Mesendoderm (in vitro differentiated cells): ENCODE data around the gene SYDE1.
A peak's percentile ranks its signal among the peaks of the same experiment; 100 is the strongest.

Experiments used
- DNase-seq: peaks from one replicate; pipeline ENCODE4 v3.0.0; 2013
- H2AK5ac ChIP-seq: 2 replicates; pipeline ENCODE4 v1.6.1; 2013; ENCODE audit warnings: low read length, inconsistent platforms
- H2BK120ac ChIP-seq: 2 replicates; pipeline ENCODE4 v1.6.1; 2013; ENCODE audit warnings: low read depth, mild to moderate bottlenecking, low read length, moderate library complexity, mixed read lengths
- H2BK15ac ChIP-seq: replicated peaks from 2 replicates; pipeline ENCODE4 v1.6.1; 2013; ENCODE audit warnings: low read depth, mild to moderate bottlenecking, moderate library complexity
- H2BK5ac ChIP-seq: 2 replicates; pipeline ENCODE4 v1.6.1; 2013; ENCODE audit warnings: low read length, inconsistent platforms
- H3K18ac ChIP-seq: 2 replicates; pipeline ENCODE4 v1.6.1; 2013; ENCODE audit warnings: mild to moderate bottlenecking, low read length, mixed read lengths
- H3K23ac ChIP-seq: one replicate; pipeline ENCODE4 v1.6.1; 2013; ENCODE audit warnings: low read length
- H3K27ac ChIP-seq: 2 replicates; pipeline ENCODE4 v1.5.1; 2013; ENCODE audit warnings: low read depth, mild to moderate bottlenecking, inconsistent platforms, low read length, moderate library complexity
- H3K27me3 ChIP-seq: 2 replicates; pipeline ENCODE4 v1.6.1; 2013; ENCODE audit warnings: low read length, control low read depth, mild to moderate bottlenecking, inconsistent platforms; ENCODE audit not compliant: insufficient read depth, poor library complexity
- H3K36me3 ChIP-seq: 2 replicates; pipeline ENCODE4 v1.6.1; 2013; ENCODE audit warnings: low read length, inconsistent platforms; ENCODE audit not compliant: control insufficient read depth, insufficient read depth
- H3K4ac ChIP-seq: one replicate; pipeline ENCODE4 v1.6.1; 2013; ENCODE audit warnings: low read depth, mild to moderate bottlenecking, low read length, moderate library complexity
- H3K4me1 ChIP-seq: 2 replicates; pipeline ENCODE4 v1.6.1; 2013; ENCODE audit warnings: low read depth, low read length, inconsistent platforms; ENCODE audit not compliant: control insufficient read depth
- H3K4me2 ChIP-seq: 2 replicates; pipeline ENCODE4 v1.6.1; 2013; ENCODE audit warnings: low read length
- H3K4me3 ChIP-seq: 2 replicates; pipeline ENCODE4 v1.5.1; 2013; ENCODE audit warnings: mild to moderate bottlenecking, low read length
- H3K56ac ChIP-seq: one replicate; pipeline ENCODE4 v1.6.1; 2013; ENCODE audit warnings: low read length
- H3K79me1 ChIP-seq: 2 replicates; pipeline ENCODE4 v1.6.1; 2013; ENCODE audit warnings: low read length, inconsistent platforms
- H3K79me2 ChIP-seq: 2 replicates; pipeline ENCODE4 v1.6.1; 2013; ENCODE audit warnings: mild to moderate bottlenecking, low read length; ENCODE audit not compliant: control insufficient read depth, insufficient read depth
- H3K9ac ChIP-seq: 2 replicates; pipeline ENCODE4 v1.6.1; 2013; ENCODE audit warnings: low read length, inconsistent platforms
- H4K5ac ChIP-seq: one replicate; pipeline ENCODE4 v1.6.1; 2013; ENCODE audit warnings: low read length
- H4K8ac ChIP-seq: one replicate; pipeline ENCODE4 v1.6.1; 2013; ENCODE audit warnings: low read depth, mild to moderate bottlenecking, control low read depth, low read length, moderate library complexity
- WGBS: extraction: QIAGEN DNeasy Blood & Tissue Kit; methylation state at CpG from one replicate; pipeline ENCODE4 v1.1.7; 2013; ENCODE audit warnings: low lambda C conversion rate, missing lambda C conversion rate; ENCODE audit not compliant: insufficient coverage; ENCODE audit errors: extremely low coverage; 5-methylcytosine and 5-hydroxymethylcytosine counted together

SYDE1 gene

GRCh38 chr19:15115762-15116615 is 8.8 kb downstream of the SYDE1 start:
- no peak overlapping the region for H3K56ac ChIP-seq
- H2BK5ac ChIP-seq: no peak overlapping the region
- no peak overlapping the region for H3K4me3 ChIP-seq
- H3K4me1 ChIP-seq: no peaks in the 10 kb centered on the region
- no peak overlapping the region for H3K23ac ChIP-seq
- H3K79me1 ChIP-seq: no peaks in the 10 kb centered on the region
- no peak overlapping the region for H3K4me2 ChIP-seq
- H3K27ac ChIP-seq: no peak overlapping the region
- no peaks in the 10 kb centered on the region for H3K79me2 ChIP-seq
- H4K5ac ChIP-seq: no peak overlapping the region
- H3K9ac ChIP-seq: no peak overlapping the region
- H2BK15ac ChIP-seq: no peak overlapping the region
- no peak overlapping the region for H4K8ac ChIP-seq
- H2BK120ac ChIP-seq: no peak overlapping the region
- no peaks in the 10 kb centered on the region for H3K27me3 ChIP-seq
- no CpG with 5 or more reads among the region's 23 CpGs for WGBS
- no peak overlapping the region for H2AK5ac ChIP-seq
- H3K36me3 ChIP-seq: peaks cover 9% of the 10 kb centered on the region
- H3K18ac ChIP-seq: no peak overlapping the region
- no peak overlapping the region for H3K4ac ChIP-seq
- DNase-seq: no peak

GRCh38 chr19:15116856-15117255 is 9.7 kb downstream of the SYDE1 start:
- H3K56ac ChIP-seq: no peak overlapping the region
- no peaks in the 10 kb centered on the region for H3K4me1 ChIP-seq
- H3K79me1 ChIP-seq: no peaks in the 10 kb centered on the region
- H2BK5ac ChIP-seq: no peak overlapping the region
- H2AK5ac ChIP-seq: no peak overlapping the region
- H2BK120ac ChIP-seq: no peak overlapping the region
- H3K4me3 ChIP-seq: no peak overlapping the region
- no peak overlapping the region for H3K23ac ChIP-seq
- H4K8ac ChIP-seq: no peak overlapping the region
- peaks cover 9% of the 10 kb centered on the region for H3K36me3 ChIP-seq
- no peaks in the 10 kb centered on the region for H3K79me2 ChIP-seq
- DNase-seq: no peak
- no peak overlapping the region for H3K18ac ChIP-seq
- H4K5ac ChIP-seq: no peak overlapping the region
- H2BK15ac ChIP-seq: no peak overlapping the region
- H3K4ac ChIP-seq: no peak overlapping the region
- no CpG with 5 or more reads among the region's 12 CpGs for WGBS
- H3K27ac ChIP-seq: no peak overlapping the region
- H3K9ac ChIP-seq: no peak overlapping the region
- H3K27me3 ChIP-seq: no peaks in the 10 kb centered on the region
- no peak overlapping the region for H3K4me2 ChIP-seq

GRCh38 chr19:15118248-15118647 is 11.0 kb downstream of the SYDE1 start:
- no peak overlapping the region for H2BK5ac ChIP-seq
- no peak overlapping the region for H2AK5ac ChIP-seq
- no peak overlapping the region for H3K4me3 ChIP-seq
- H4K5ac ChIP-seq: no peak overlapping the region
- H4K8ac ChIP-seq: no peak overlapping the region
- no peak overlapping the region for H3K56ac ChIP-seq
- no peak for DNase-seq
- no peak overlapping the region for H2BK15ac ChIP-seq
- H3K27me3 ChIP-seq: no peaks in the 10 kb centered on the region
- H2BK120ac ChIP-seq: no peak overlapping the region
- H3K79me1 ChIP-seq: peaks cover 2% of the 10 kb centered on the region
- H3K27ac ChIP-seq: no peak overlapping the region
- no CpG with 5 or more reads among the region's 2 CpGs for WGBS
- no peak overlapping the region for H3K4ac ChIP-seq
- H3K9ac ChIP-seq: no peak overlapping the region
- no peaks in the 10 kb centered on the region for H3K79me2 ChIP-seq
- H3K23ac ChIP-seq: no peak overlapping the region
- H3K4me2 ChIP-seq: no peak overlapping the region
- H3K18ac ChIP-seq: no peak overlapping the region
- H3K36me3 ChIP-seq: peaks cover 7% of the 10 kb centered on the region
- H3K4me1 ChIP-seq: no peaks in the 10 kb centered on the region

GRCh38 chr19:15118789-15119494 is 11.7 kb downstream of the SYDE1 start:
- Histone ChIP-seq H3K18ac (no peak overlapping the region), H2BK5ac (no peak overlapping the region), H3K23ac (no peak overlapping the region), H4K5ac (no peak overlapping the region), H3K27me3 (no peaks in the 10 kb centered on the region), H3K4ac (no peak overlapping the region), H2BK15ac (no peak overlapping the region), H4K8ac (no peak overlapping the region), H3K79me2 (peaks cover 2% of the 10 kb centered on the region), H3K36me3 (peaks cover 6% of the 10 kb centered on the region), H3K4me2 (no peak overlapping the region), H3K56ac (no peak overlapping the region), H2AK5ac (no peak overlapping the region), H3K27ac (no peak overlapping the region), H3K4me1 (no peaks in the 10 kb centered on the region), H2BK120ac (no peak overlapping the region), H3K79me1 (peaks cover 5% of the 10 kb centered on the region), H3K9ac (no peak overlapping the region), H3K4me3 (no peak overlapping the region)
- no peak for DNase-seq
- WGBS: no CpG with 5 or more reads among the region's 20 CpGs

- no CpG with 5 or more reads among the region's 14 CpGs for WGBS
- Histone ChIP-seq H4K8ac (no peak overlapping the region), H2AK5ac (no peak overlapping the region), H3K4me3 (no peak overlapping the region), H2BK15ac (no peak overlapping the region), H3K27ac (no peak overlapping the region), H3K23ac (no peak overlapping the region), H2BK5ac (no peak overlapping the region), H3K18ac (no peak overlapping the region), H4K5ac (no peak overlapping the region), H3K9ac (no peak overlapping the region), H3K36me3 (peaks cover 6% of the 10 kb centered on the region), H3K79me1 (peaks cover 9% of the 10 kb centered on the region), H3K79me2 (peaks cover 4% of the 10 kb centered on the region), H3K4me2 (no peak overlapping the region), H2BK120ac (no peak overlapping the region), H3K27me3 (no peaks in the 10 kb centered on the region), H3K4ac (no peak overlapping the region), H3K4me1 (no peaks in the 10 kb centered on the region), H3K56ac (no peak overlapping the region)
- DNase-seq: peak; percentile 31
Measured at GRCh38 chr19:15120135-15121026, 13.2 kb downstream of the SYDE1 start.
